Measurements from ENCODE around the gene CTDSPL. TPM values are rescaled to one million over a fixed set of nuclear protein-coding genes. Genes with fewer than 3 reads are reported as not detected.
A peak's percentile ranks its signal among the peaks of the same experiment; 100 is the strongest.

CTDSPL gene
- total RNA-seq, 2 experiments from 2014 or later, result 0.90 to 2.1 TPM

GRCh38 chr3:38021196-38021595 is 159.5 kb downstream of the CTDSPL start:
- no peak overlapping the region for H3K4me3 Mint-ChIP-seq
- H3K36me3 Mint-ChIP-seq (ENCODE audit: low read depth), result peaks cover 6% of the 10 kb centered on the region
- CTCF ChIA-PET, result interaction anchor here (0.9 to 1.7 kb wide), 3 partner anchors 24 to 165 kb away, joined by 3 to 5 read pairs (median 4); no protein-coding TSS in a partner anchor
- no peaks in the 10 kb centered on the region for H3K27me3 Mint-ChIP-seq (ENCODE audit: low read depth)
- no peak overlapping the region for H3K27ac Mint-ChIP-seq
- DNase-seq (no peak), ATAC-seq (no peak)
- H3K4me1 Mint-ChIP-seq (ENCODE audit: low read depth), result peaks cover 22% of the 10 kb centered on the region
- no peaks in the 10 kb centered on the region for H3K9me3 Mint-ChIP-seq (ENCODE audit: insufficient read depth)
- POLR2A ChIA-PET, result no interaction called here

- CTCF ChIA-PET, result interaction anchor here (2.3 kb wide), 1 partner anchor 19 kb away, joined by 7 read pairs; no protein-coding TSS in a partner anchor
- ATAC-seq, result no peak
- H3K27ac Mint-ChIP-seq, result no peak overlapping the region
- POLR2A ChIA-PET, result interaction anchor here (0.7 kb wide), 1 partner anchor 188 kb away, joined by 3 read pairs; no protein-coding TSS in a partner anchor
- peaks cover 22% of the 10 kb centered on the region for H3K4me1 Mint-ChIP-seq (ENCODE audit: low read depth)
- H3K4me3 Mint-ChIP-seq, result no peak overlapping the region
- H3K36me3 Mint-ChIP-seq (ENCODE audit: low read depth), result no peaks in the 10 kb centered on the region
- no peak for DNase-seq
- H3K27me3 Mint-ChIP-seq (ENCODE audit: low read depth), result peaks cover 1% of the 10 kb centered on the region
- no peaks in the 10 kb centered on the region for H3K9me3 Mint-ChIP-seq (ENCODE audit: insufficient read depth)
Measured at GRCh38 chr3:38022301-38022700, 160.6 kb downstream of the CTDSPL start.

- H3K36me3 Mint-ChIP-seq (ENCODE audit: low read depth), result no peaks in the 10 kb centered on the region
- ATAC-seq (no peak), DNase-seq (no peak)
- H3K4me1 Mint-ChIP-seq (ENCODE audit: low read depth), result peaks cover 22% of the 10 kb centered on the region
- CTCF ChIA-PET, result interaction anchor here (0.9 to 2.3 kb wide), 2 partner anchors 19 to 22 kb away, joined by 3 to 7 read pairs; no protein-coding TSS in a partner anchor
- peak overlapping the region; percentile 98 for H3K27ac Mint-ChIP-seq
- H3K27me3 Mint-ChIP-seq (ENCODE audit: low read depth), result peaks cover 9% of the 10 kb centered on the region
- H3K9me3 Mint-ChIP-seq (ENCODE audit: insufficient read depth), result no peaks in the 10 kb centered on the region
- peak overlapping the region; percentile 88 for H3K4me3 Mint-ChIP-seq
- POLR2A ChIA-PET, result interaction anchor here (0.7 to 1.0 kb wide), 2 partner anchors 14 to 189 kb away, joined by 3 read pairs; no protein-coding TSS in a partner anchor
Measured at GRCh38 chr3:38022896-38023709, 161.4 kb downstream of the CTDSPL start.

DNA sequence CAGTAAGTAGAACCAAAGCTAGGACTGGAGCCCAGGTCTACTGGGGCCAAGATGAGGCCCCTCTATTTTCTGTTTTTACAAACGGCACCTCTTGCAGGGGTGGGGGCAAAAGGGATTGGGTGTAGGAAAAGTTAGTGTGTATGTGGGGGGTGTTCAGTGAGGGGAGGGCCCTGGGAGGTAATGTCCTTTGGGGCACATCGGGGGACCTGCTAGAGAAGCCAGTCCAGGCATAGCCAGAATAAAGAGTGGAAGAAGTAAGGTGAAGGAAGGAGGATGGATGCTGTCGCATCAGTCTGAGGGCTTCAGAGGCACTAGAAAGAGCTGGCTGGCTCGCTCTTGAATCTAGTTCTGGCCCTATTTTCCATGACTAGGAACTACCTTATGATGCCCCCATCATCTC is 165.2 kb downstream of the CTDSPL start:
- Mint-ChIP-seq H3K9me3 (ENCODE audit: insufficient read depth) (no peaks in the 10 kb centered on the region), H3K36me3 (ENCODE audit: low read depth) (no peaks in the 10 kb centered on the region), H3K4me3 (no peak overlapping the region), H3K27ac (no peak overlapping the region), H3K27me3 (ENCODE audit: low read depth) (peaks cover 27% of the 10 kb centered on the region), H3K4me1 (ENCODE audit: low read depth) (peaks cover 29% of the 10 kb centered on the region)
- CTCF ChIA-PET, result interaction anchor here (1.4 kb wide), 1 partner anchor 12 kb away, joined by 3 read pairs; the partner anchor contains the start of gene DLEC1
- DNase-seq (no peak), ATAC-seq (no peak)
- POLR2A ChIA-PET, result no interaction called here

- POLR2A ChIA-PET, result no interaction called here
- peaks cover 30% of the 10 kb centered on the region for H3K27me3 Mint-ChIP-seq (ENCODE audit: low read depth)
- H3K4me1 Mint-ChIP-seq (ENCODE audit: low read depth), result peaks cover 29% of the 10 kb centered on the region
- no peak for DNase-seq
- H3K27ac Mint-ChIP-seq, result no peak overlapping the region
- no peaks in the 10 kb centered on the region for H3K36me3 Mint-ChIP-seq (ENCODE audit: low read depth)
- no peak for ATAC-seq
- no peaks in the 10 kb centered on the region for H3K9me3 Mint-ChIP-seq (ENCODE audit: insufficient read depth)
- CTCF ChIA-PET, result interaction anchor here (1.4 kb wide), 1 partner anchor 11 kb away, joined by 3 read pairs; the partner anchor contains the start of gene DLEC1
- peak overlapping the region; percentile 19 for H3K4me3 Mint-ChIP-seq
Measured at GRCh38 chr3:38027466-38028465, 166.1 kb downstream of the CTDSPL start.

- POLR2A ChIA-PET, result interaction anchor here (0.6 to 1.2 kb wide), 2 partner anchors 10 to 110 kb away, joined by 3 to 6 read pairs; partner anchors contain the start of gene DLEC1
- Mint-ChIP-seq H3K36me3 (ENCODE audit: low read depth) (no peaks in the 10 kb centered on the region), H3K27me3 (ENCODE audit: low read depth) (peaks cover 37% of the 10 kb centered on the region), H3K27ac (no peak overlapping the region), H3K4me1 (ENCODE audit: low read depth) (peaks cover 23% of the 10 kb centered on the region), H3K9me3 (ENCODE audit: insufficient read depth) (no peaks in the 10 kb centered on the region), H3K4me3 (peak overlapping the region; percentile 19)
- CTCF ChIA-PET, result interaction anchor here (1.9 kb wide), 1 partner anchor 10 kb away, joined by 8 read pairs; the partner anchor contains the start of gene DLEC1
- ATAC-seq (no peak), DNase-seq (no peak)
Measured at GRCh38 chr3:38028621-38029361, 167.1 kb downstream of the CTDSPL start.

- CTCF ChIA-PET, result interaction anchor here (0.9 to 1.9 kb wide), 2 partner anchors 10 to 56 kb away, joined by 3 to 8 read pairs; partner anchors contain the start of gene DLEC1
Measured at GRCh38 chr3:38029400-38030125, 167.9 kb downstream of the CTDSPL start, which contains the start of gene PLCD1. PLCD1 (minus strand) TSS chr3:38029642; CDS start chr3:38029539, 103 bp downstream.

GRCh38 chr3:38030126-38031021 is 168.7 kb downstream of the CTDSPL start:
- Mint-ChIP-seq H3K9me3 (ENCODE audit: insufficient read depth) (no peaks in the 10 kb centered on the region), H3K4me1 (ENCODE audit: low read depth) (peaks cover 19% of the 10 kb centered on the region), H3K4me3 (peak overlapping the region; percentile 8), H3K27ac (no peak overlapping the region), H3K27me3 (ENCODE audit: low read depth) (peaks cover 42% of the 10 kb centered on the region), H3K36me3 (ENCODE audit: low read depth) (no peaks in the 10 kb centered on the region)
- DNase-seq (no peak), ATAC-seq (no peak)
- ChIA-PET POLR2A (interaction anchor here (1.2 kb wide), 1 partner anchor 9 kb away, joined by 6 read pairs; the partner anchor contains the start of gene DLEC1), CTCF (interaction anchor here (0.9 to 1.9 kb wide), 2 partner anchors 9 to 55 kb away, joined by 3 to 8 read pairs; partner anchors contain the start of gene DLEC1)

More at GRCh38 chr3:38029400-38030125, 167.9 kb downstream of the CTDSPL start, which contains the start of gene PLCD1:
- Mint-ChIP-seq H3K27ac (no peak within 1 kb of the TSS), H3K9me3 (ENCODE audit: insufficient read depth) (no peaks in the 10 kb centered on the region), H3K27me3 (ENCODE audit: low read depth) (peaks cover 40% of the 10 kb centered on the region), H3K4me3 (peak within 1 kb of the TSS; percentile 19), H3K4me1 (ENCODE audit: low read depth) (peaks cover 21% of the 10 kb centered on the region), H3K36me3 (ENCODE audit: low read depth) (no peaks in the 10 kb centered on the region)
- peak; percentile 33 for DNase-seq
- POLR2A ChIA-PET, result interaction anchor here (0.6 to 1.2 kb wide), 2 partner anchors 10 to 109 kb away, joined by 3 to 6 read pairs; partner anchors contain the start of gene DLEC1
- no peak for ATAC-seq

Measured in activated CD8-positive, alpha-beta T cell treated with anti-CD3 and anti-CD28 coated beads, Interleukin-2, amount 10 ng/mL, durations not matched to agents 7 days and 5 days (primary cell).